ENCODE results near the gene DNAJB2.

DNA sequence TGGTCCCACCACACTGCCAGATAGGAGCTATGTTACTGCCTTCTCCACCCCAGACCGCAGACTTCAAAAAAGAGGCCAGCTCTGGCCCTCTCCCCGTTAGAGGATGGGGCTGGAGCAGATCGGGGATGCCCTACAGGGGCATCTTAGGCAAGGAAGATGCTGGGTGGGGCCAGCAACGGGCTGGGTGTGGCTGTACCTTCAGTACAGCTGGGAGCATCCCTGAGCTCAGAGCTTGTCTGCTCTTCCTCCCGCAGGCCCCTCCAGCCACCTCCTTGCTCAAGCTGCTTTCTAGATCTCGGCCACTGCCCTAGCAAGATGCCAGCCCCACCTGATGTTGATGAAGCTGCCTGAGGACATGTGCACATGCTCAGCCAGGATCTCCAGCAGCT lies 20.2 kb downstream of the DNAJB2 start:
- TF ChIP-seq CTCF (IDR thresholded peaks at IDR 0.05), result no peak
- no peak for TF ChIP-seq POLR2A (IDR thresholded peaks at IDR 0.05)

Measured in sigmoid colon (tissue), 3 donors.